Ectodermal cell (in vitro differentiated cells): ENCODE results near the gene RIC3. TPM values are rescaled to one million over a fixed set of nuclear protein-coding genes. Genes with fewer than 3 reads are reported as not detected.

Experiments used
- H3K27ac ChIP-seq: 2 replicates; pipeline ENCODE4 v1.7.0; 2013; ENCODE audit warnings: mild to moderate bottlenecking, low read depth, low read length; ENCODE audit not compliant: insufficient read depth, poor library complexity, severe bottlenecking
- H3K27me3 ChIP-seq: 2 replicates; pipeline ENCODE4 v1.7.0; 2013; ENCODE audit warnings: mild to moderate bottlenecking, low read length; ENCODE audit not compliant: insufficient read depth, control insufficient read depth, poor library complexity, severe bottlenecking
- H3K36me3 ChIP-seq: one replicate; pipeline ENCODE4 v1.7.0; 2013; ENCODE audit warnings: low read length; ENCODE audit not compliant: control insufficient read depth, insufficient read depth
- H3K4me1 ChIP-seq: one replicate; pipeline ENCODE4 v1.7.0; 2013; ENCODE audit warnings: low read length; ENCODE audit not compliant: control insufficient read depth, insufficient read depth
- H3K4me3 ChIP-seq: 2 replicates; pipeline ENCODE4 v1.7.0; 2013; ENCODE audit warnings: low read depth, low read length, control low read depth; ENCODE audit not compliant: insufficient read depth
- H3K9me3 ChIP-seq: 2 replicates; pipeline ENCODE4 v1.7.0; 2013; ENCODE audit warnings: mild to moderate bottlenecking, low read length, moderate library complexity; ENCODE audit not compliant: control insufficient read depth
- whole genome bisulfite sequencing, 2 experiments: methylation state at CpG; one replicate each; pipeline ENCODE4 v1.1.7; 2013; ENCODE audit warnings: missing lambda C conversion rate in 2 of 2; 5-methylcytosine and 5-hydroxymethylcytosine counted together
- polyA plus RNA-seq, 4 experiments: library from polyadenylated mRNA; stranded (reverse); fragments of 50-300 nt; gene quantifications; one replicate each; pipeline ENCODE4 v1.2.3, GENCODE V29; 2013

RIC3 gene, protein sequence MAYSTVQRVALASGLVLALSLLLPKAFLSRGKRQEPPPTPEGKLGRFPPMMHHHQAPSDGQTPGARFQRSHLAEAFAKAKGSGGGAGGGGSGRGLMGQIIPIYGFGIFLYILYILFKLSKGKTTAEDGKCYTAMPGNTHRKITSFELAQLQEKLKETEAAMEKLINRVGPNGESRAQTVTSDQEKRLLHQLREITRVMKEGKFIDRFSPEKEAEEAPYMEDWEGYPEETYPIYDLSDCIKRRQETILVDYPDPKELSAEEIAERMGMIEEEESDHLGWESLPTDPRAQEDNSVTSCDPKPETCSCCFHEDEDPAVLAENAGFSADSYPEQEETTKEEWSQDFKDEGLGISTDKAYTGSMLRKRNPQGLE
- polyA plus RNA-seq (2013, experiment 1 of 4) = 31.7 TPM
- 34.2 TPM for polyA plus RNA-seq (2013, experiment 2 of 4)
- polyA plus RNA-seq (2013, experiment 3 of 4) = 19.9 TPM
- polyA plus RNA-seq (2013, experiment 4 of 4) = 25.4 TPM

GRCh38 chr11:8168485-8169257 is at the start of gene RIC3:
Gene RIC3 (minus strand): TSS chr11:8169025. CDS start chr11:8168989, 36 bp downstream.
- peak within 1 kb of the TSS; percentile 81 for H3K4me3 ChIP-seq
- no peaks in the 10 kb centered on the region for H3K36me3 ChIP-seq
- peaks cover 32% of the 10 kb centered on the region for H3K27me3 ChIP-seq
- H3K4me1 ChIP-seq = peaks cover 11% of the 10 kb centered on the region
- H3K9me3 ChIP-seq = no peaks in the 10 kb centered on the region
- no peak within 1 kb of the TSS for H3K27ac ChIP-seq
- WGBS, 2 experiments = 0% methylated on average over 62 of the region's 62 CpGs

DNA sequence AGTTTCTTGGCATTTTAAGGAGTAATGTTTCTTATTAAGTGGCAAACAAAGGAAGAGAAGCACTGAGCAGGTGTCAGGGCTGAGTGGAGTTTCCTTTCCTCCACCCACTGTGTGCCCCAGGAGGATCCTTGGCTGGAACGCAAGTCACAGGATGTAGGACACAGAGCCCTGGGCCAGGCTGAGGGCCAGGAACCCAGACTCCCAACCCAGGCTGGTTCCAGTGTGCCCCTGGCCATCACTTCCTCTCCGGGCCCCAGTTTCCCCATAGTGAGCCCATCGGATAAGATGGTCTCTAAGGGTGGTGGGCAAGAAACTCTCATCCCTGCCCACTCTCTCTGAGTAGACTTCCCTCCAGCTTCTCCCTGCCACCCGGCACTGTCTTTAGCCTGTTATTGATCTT is 49.6 kb upstream of the RIC3 start:
- Histone ChIP-seq H3K4me1 (no peaks in the 10 kb centered on the region), H3K9me3 (no peaks in the 10 kb centered on the region), H3K4me3 (no peak overlapping the region), H3K27ac (no peak overlapping the region), H3K27me3 (no peaks in the 10 kb centered on the region), H3K36me3 (no peaks in the 10 kb centered on the region)
- 87 to 95% methylated on average over 4 of the region's 4 CpGs for WGBS, 2 experiments

DNA sequence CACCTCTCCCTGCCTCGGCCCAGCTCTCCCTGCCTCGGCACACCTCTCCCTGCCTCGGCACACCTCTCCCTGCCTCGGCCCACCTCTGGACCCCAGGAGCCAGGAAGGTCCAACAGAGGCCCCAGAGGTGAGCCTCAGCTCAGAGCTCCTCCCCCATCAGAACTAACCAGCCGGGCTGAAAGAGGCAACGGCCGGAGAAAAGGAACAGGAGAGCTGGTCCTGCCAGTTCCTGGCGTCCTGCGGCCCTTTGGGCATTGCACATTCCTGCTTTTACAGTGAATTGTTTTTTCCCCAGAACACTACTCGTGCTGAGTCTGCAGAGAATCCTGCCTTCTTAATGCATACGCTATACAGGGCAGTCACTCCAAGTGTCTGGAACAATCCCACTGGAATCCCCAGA is 49.1 kb upstream of the RIC3 start:
- 91 to 92% methylated on average over 11 of the region's 11 CpGs for WGBS, 2 experiments
- no peaks in the 10 kb centered on the region for H3K4me1 ChIP-seq
- no peaks in the 10 kb centered on the region for H3K9me3 ChIP-seq
- no peaks in the 10 kb centered on the region for H3K27me3 ChIP-seq
- no peak overlapping the region for H3K27ac ChIP-seq
- no peaks in the 10 kb centered on the region for H3K36me3 ChIP-seq
- no peak overlapping the region for H3K4me3 ChIP-seq

GRCh38 chr11:8217136-8217535 is 48.3 kb upstream of the RIC3 start:
- H3K36me3 ChIP-seq = no peaks in the 10 kb centered on the region
- H3K4me1 ChIP-seq = no peaks in the 10 kb centered on the region
- WGBS, 2 experiments = 87 to 93% methylated on average over 4 of the region's 4 CpGs
- no peak overlapping the region for H3K4me3 ChIP-seq
- H3K27ac ChIP-seq = no peak overlapping the region
- H3K27me3 ChIP-seq = no peaks in the 10 kb centered on the region
- no peaks in the 10 kb centered on the region for H3K9me3 ChIP-seq

GRCh38 chr11:8213376-8213775 is 44.6 kb upstream of the RIC3 start:
- no peaks in the 10 kb centered on the region for H3K27me3 ChIP-seq
- H3K9me3 ChIP-seq = no peaks in the 10 kb centered on the region
- no peaks in the 10 kb centered on the region for H3K36me3 ChIP-seq
- H3K4me1 ChIP-seq = no peaks in the 10 kb centered on the region
- H3K4me3 ChIP-seq = no peak overlapping the region
- no peak overlapping the region for H3K27ac ChIP-seq
- WGBS, 2 experiments = 90% methylated on average over 4 of the region's 4 CpGs

- Histone ChIP-seq H3K9me3 (no peaks in the 10 kb centered on the region), H3K27me3 (no peaks in the 10 kb centered on the region), H3K4me1 (peaks cover 12% of the 10 kb centered on the region), H3K36me3 (no peaks in the 10 kb centered on the region), H3K27ac (no peak overlapping the region), H3K4me3 (no peak overlapping the region)
- 79 to 83% methylated on average over 4 of the region's 4 CpGs for WGBS, 2 experiments
These were observed 40.5 kb upstream of the RIC3 start for GRCh38 chr11:8209208-8209807.

DNA sequence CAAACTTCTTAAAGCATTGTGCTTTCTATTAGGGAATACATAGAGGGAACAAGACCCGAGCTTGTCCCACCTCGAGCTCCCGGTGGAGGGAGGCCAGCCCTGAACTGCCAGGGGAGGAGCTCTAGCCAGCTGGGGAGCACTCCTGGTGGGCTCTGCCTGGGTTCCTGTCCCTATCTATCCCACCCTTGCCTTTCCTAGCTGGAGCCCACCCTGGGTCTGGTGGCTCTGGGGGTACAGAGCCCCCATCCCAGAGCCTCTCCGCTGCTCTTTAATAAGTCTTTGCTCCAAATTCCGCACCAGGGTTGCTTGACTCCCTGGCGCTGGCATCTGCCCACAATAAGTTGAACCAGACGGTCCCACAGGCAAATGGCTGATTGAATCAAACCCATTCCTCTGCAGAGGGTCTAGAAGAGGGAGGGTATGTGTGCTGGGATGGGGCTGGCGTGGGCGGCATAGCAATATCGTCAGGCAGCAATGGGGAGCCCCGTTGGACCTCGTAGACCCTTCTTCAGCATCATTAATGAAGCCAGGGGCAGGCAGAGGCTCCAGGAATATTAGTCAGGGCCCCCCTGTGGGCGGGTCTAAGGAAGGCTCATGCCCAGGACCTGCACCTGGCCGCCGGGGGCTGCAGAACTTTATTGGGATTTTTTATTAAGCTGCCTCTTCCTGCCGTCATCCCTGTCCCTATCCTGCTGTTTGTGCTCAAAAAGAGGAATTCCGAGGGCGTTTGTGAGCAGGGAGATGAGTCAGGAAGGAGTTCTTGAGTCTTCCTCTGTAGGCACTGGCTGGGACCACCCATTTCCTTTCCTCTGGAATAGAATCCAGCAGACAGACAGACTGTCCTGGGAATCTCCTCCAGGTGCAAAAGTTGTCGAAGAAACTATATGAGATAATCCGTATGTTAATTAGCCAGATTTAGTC is 38.5 kb upstream of the RIC3 start:
- WGBS, 2 experiments = 60 to 61% methylated on average over 20 of the region's 20 CpGs
- no peaks in the 10 kb centered on the region for H3K9me3 ChIP-seq
- H3K27ac ChIP-seq = peak overlapping the region; percentile 45
- no peak overlapping the region for H3K4me3 ChIP-seq
- peaks cover 12% of the 10 kb centered on the region for H3K4me1 ChIP-seq
- no peaks in the 10 kb centered on the region for H3K36me3 ChIP-seq
- H3K27me3 ChIP-seq = no peaks in the 10 kb centered on the region

DNA sequence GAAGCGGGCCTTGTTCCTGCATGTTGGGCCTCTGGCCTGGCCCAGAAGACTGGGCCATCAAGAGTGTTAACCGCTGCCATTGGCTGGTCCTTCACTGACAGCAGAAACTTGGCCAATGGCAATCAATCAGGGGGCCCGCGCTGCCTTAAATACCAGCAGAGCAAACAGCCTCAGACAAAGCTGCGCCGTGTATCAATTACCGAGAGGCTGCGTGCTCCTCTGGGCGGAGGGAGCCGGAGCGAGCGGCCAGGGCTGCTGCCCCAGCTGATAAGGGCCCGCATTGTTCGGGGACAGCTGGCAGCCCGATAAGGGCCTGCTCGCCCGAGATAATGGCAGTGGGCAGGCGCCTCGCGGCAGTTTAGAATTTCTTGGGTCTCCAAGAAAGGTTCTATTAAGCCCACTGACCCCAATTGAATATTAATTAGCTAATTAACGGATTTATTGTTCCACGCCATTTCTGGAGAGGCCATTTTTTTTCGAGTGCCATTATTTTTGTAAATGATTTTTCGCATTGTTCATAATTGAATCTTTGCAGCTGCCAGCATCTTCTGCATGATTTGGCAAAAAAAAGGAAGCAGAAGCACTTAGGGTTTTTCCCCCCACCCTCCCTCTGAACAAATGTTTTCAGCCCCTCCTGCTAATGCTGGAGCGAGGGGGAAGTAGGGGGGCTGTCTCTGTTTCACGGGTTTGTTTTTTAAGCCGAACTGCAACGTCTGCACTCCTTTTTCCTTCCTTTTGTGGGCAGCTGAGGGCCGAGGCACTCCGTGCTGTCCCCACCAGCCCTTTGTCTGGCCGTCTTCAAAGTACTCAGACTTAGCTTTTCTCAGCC is 37.6 kb upstream of the RIC3 start:
- peaks cover 12% of the 10 kb centered on the region for H3K4me1 ChIP-seq
- peak overlapping the region; percentile 45 for H3K27ac ChIP-seq
- no peaks in the 10 kb centered on the region for H3K36me3 ChIP-seq
- 72 to 73% methylated on average over 31 of the region's 31 CpGs for WGBS, 2 experiments
- H3K27me3 ChIP-seq = no peaks in the 10 kb centered on the region
- H3K4me3 ChIP-seq = no peak overlapping the region
- H3K9me3 ChIP-seq = no peaks in the 10 kb centered on the region

GRCh38 chr11:8205566-8205965 is 36.7 kb upstream of the RIC3 start:
- Histone ChIP-seq H3K27me3 (no peaks in the 10 kb centered on the region), H3K9me3 (no peaks in the 10 kb centered on the region), H3K4me1 (peaks cover 12% of the 10 kb centered on the region), H3K4me3 (no peak overlapping the region), H3K36me3 (no peaks in the 10 kb centered on the region), H3K27ac (no peak overlapping the region)
- 96% methylated on average over 8 of the region's 8 CpGs for WGBS, 2 experiments
